ENCODE measurements around the gene SNX9. TPM values are rescaled to one million over a fixed set of nuclear protein-coding genes. Genes with fewer than 3 reads are reported as not detected.

The SNX9 gene
- total RNA-seq, 1 experiment from 2014 or later = 31.3 TPM

- H2BK5ac ChIP-seq (ENCODE audit: insufficient read length, low read length) = no peak overlapping the region
- no peak overlapping the region for H2BK20ac ChIP-seq (ENCODE audit: low read depth, low read length, poor library complexity, severe bottlenecking)
- no peak overlapping the region for H2BK120ac ChIP-seq (ENCODE audit: low read depth, low read length, poor library complexity, severe bottlenecking)
- H3K27me3 Mint-ChIP-seq (ENCODE audit: low read depth) = peaks cover 1% of the 10 kb centered on the region; the same call in 1 of the 2 replicates
- no peaks in the 10 kb centered on the region for H3K27me3 ChIP-seq (ENCODE audit: insufficient read depth, low read length)
- no peaks in the 10 kb centered on the region for H3K9me3 ChIP-seq (ENCODE audit: control insufficient read depth, low read depth, low read length)
- no CpG with 5 or more reads among the region's 6 CpGs for WGBS (ENCODE audit: extremely low coverage, insufficient read length, low lambda C conversion rate)
- no peaks in the 10 kb centered on the region for H3K79me1 ChIP-seq (ENCODE audit: insufficient read depth, low read depth, low read length, poor library complexity, severe bottlenecking)
- H3K36me3 Mint-ChIP-seq (ENCODE audit: insufficient read depth in 1 of 3, low read depth in 3 of 3) = peaks cover 0 to 2% (median 0%) of the 10 kb centered on the region in 3 experiments; a peak in 1 of 7 replicates
- H3K4ac ChIP-seq (ENCODE audit: low read depth, low read length) = no peak overlapping the region
- no peaks in the 10 kb centered on the region for H3K4me1 Mint-ChIP-seq
- H2BK12ac ChIP-seq (ENCODE audit: insufficient read length, low read depth, low read length) = no peak overlapping the region
- H4K8ac ChIP-seq (replicated peaks; ENCODE audit: insufficient read length, low read depth, low read length) = no peak overlapping the region
- H3K18ac ChIP-seq (ENCODE audit: insufficient read length, low read depth, low read length) = no peak overlapping the region
- no peak for DNase-seq
- no peaks in the 10 kb centered on the region for H3K79me2 ChIP-seq (ENCODE audit: insufficient read depth, low read length)
- no peaks in the 10 kb centered on the region for H4K20me1 ChIP-seq (ENCODE audit: control insufficient read depth, insufficient read depth, insufficient read length)
- H4K5ac ChIP-seq (ENCODE audit: insufficient read length, low read depth, low read length) = no peak overlapping the region
- no peak overlapping the region for H3K9ac ChIP-seq (ENCODE audit: extremely low read depth, insufficient read length, low read length)
- H4K91ac ChIP-seq (ENCODE audit: insufficient read length, low read depth, low read length) = no peak overlapping the region
- H3K4me1 ChIP-seq (ENCODE audit: insufficient read depth, low read length) = no peaks in the 10 kb centered on the region
- H3K4me2 ChIP-seq (ENCODE audit: insufficient read depth, insufficient read length, low read length) = no peak overlapping the region
- no peak for TF ChIP-seq CTCF (conservative IDR thresholded peaks at IDR 0.05)
- no peak overlapping the region for H2AK5ac ChIP-seq (ENCODE audit: insufficient read length, low read length)
- H3K27ac Mint-ChIP-seq = no peak overlapping the region
- peaks cover 0 to 2% of the 10 kb centered on the region in 2 experiments; a peak in 1 of 5 replicates for H3K9me3 Mint-ChIP-seq
- no peak overlapping the region for H3K14ac ChIP-seq (ENCODE audit: insufficient read depth, low read length)
- no peak overlapping the region for H3K27ac ChIP-seq (ENCODE audit: insufficient read length, low read depth, low read length)
- no peaks in the 10 kb centered on the region for H3K23me2 ChIP-seq (ENCODE audit: insufficient read length, low read depth, low read length, poor library complexity, severe bottlenecking)
- no peak overlapping the region for H3T11ph ChIP-seq (ENCODE audit: low read length)
- H2AFZ ChIP-seq (ENCODE audit: low read length) = no peak overlapping the region
- H3K23ac ChIP-seq (ENCODE audit: insufficient read length, low read depth, low read length) = no peak overlapping the region
- H3K56ac ChIP-seq (ENCODE audit: insufficient read length, low read depth, low read length) = no peak overlapping the region
- H2BK15ac ChIP-seq (ENCODE audit: low read depth, low read length) = no peak overlapping the region
- H3K4me3 Mint-ChIP-seq = no peak overlapping the region
These were observed 27.2 kb upstream of the SNX9 start for GRCh38 chr6:157795841-157796240.

Measured in H9 (cell line).